IMR-90 (cell line): ENCODE measurements around the gene SLC6A3. TPM values are rescaled to one million over a fixed set of nuclear protein-coding genes. Genes with fewer than 3 reads are reported as not detected.

ENCODE experiments used
- ATAC-seq: fragments of 200-7000 bp; cut with Tn5 transposase; 2 replicates; pipeline ENCODE4 v1.9.1; 2020; ENCODE audit warnings: low read depth, mild to moderate bottlenecking, moderate library complexity
- BruUV-seq: library from RNA; stranded (reverse); fragments of 400-500 nt; replicated peaks from 2 replicates; lab custom pipeline; 2021; lab: Mats Ljungman, UMichigan
- CTCF ChIA-PET: fragments of 300-600 bp; formaldehyde crosslinking; extraction: SDS; loops from one replicate; lab custom pipeline; 2021; ENCODE audit warnings: antibody characterized with exemption; lab: Yijun Ruan, JAX
- POLR2A ChIA-PET: fragments of 300-600 bp; sonication (Branson Sonifier 250); formaldehyde crosslinking; loops from one replicate; lab custom pipeline; 2022; ENCODE audit warnings: antibody characterized with exemption; ENCODE audit not compliant: unreplicated experiment; lab: Charles Lee
- DNase-seq: peaks from one replicate; pipeline ENCODE4 v3.0.0; 2013
- H2AFZ ChIP-seq: replicated peaks from 2 replicates; pipeline ENCODE3; 2013; ENCODE audit warnings: low read length, mild to moderate bottlenecking; ENCODE audit not compliant: poor library complexity
- H2AK5ac ChIP-seq: 2 replicates; pipeline ENCODE4 v1.6.1; 2013; ENCODE audit warnings: low read depth, low read length, inconsistent platforms
- H2AK9ac ChIP-seq: replicated peaks from 2 replicates; pipeline ENCODE3; 2013; ENCODE audit warnings: mild to moderate bottlenecking, low read depth, low read length, moderate library complexity; ENCODE audit not compliant: poor library complexity
- H2BK120ac ChIP-seq: 2 replicates; pipeline ENCODE4 v1.6.1; 2013; ENCODE audit warnings: low read depth, low read length, inconsistent platforms
- H2BK15ac ChIP-seq: 3 replicates; pipeline ENCODE4 v1.6.1; 2013; ENCODE audit warnings: low read depth, low read length, inconsistent platforms
- H2BK20ac ChIP-seq: 2 replicates; pipeline ENCODE4 v1.6.1; 2013; ENCODE audit warnings: low read depth, mild to moderate bottlenecking, inconsistent platforms, low read length, moderate library complexity
- H2BK5ac ChIP-seq: 2 replicates; pipeline ENCODE4 v1.6.1; 2013; ENCODE audit warnings: mild to moderate bottlenecking, low read depth, low read length, inconsistent platforms; ENCODE audit not compliant: poor library complexity, severe bottlenecking
- H3K14ac ChIP-seq: replicated peaks from 2 replicates; pipeline ENCODE4 v1.6.1; 2013; ENCODE audit warnings: low read depth, low read length, inconsistent platforms
- H3K18ac ChIP-seq: 2 replicates; pipeline ENCODE4 v1.6.1; 2013; ENCODE audit warnings: low read depth, low read length, control low read depth
- H3K23ac ChIP-seq: 2 replicates; pipeline ENCODE4 v1.6.1; 2013; ENCODE audit warnings: low read depth, low read length, inconsistent platforms
- H3K27ac ChIP-seq: 2 replicates; pipeline ENCODE4 v1.5.1; 2013; ENCODE audit warnings: mild to moderate bottlenecking, control low read depth, low read length; ENCODE audit not compliant: insufficient read depth
- H3K27me3 ChIP-seq: 2 replicates; pipeline ENCODE4 v1.6.1; 2013; ENCODE audit warnings: low read length; ENCODE audit not compliant: control insufficient read depth, insufficient read depth
- H3K36me3 ChIP-seq: 2 replicates; pipeline ENCODE4 v1.6.1; 2013; ENCODE audit warnings: low read length, mixed read lengths; ENCODE audit not compliant: control insufficient read depth, insufficient read depth
- H3K4ac ChIP-seq: 2 replicates; pipeline ENCODE4 v1.6.1; 2013; ENCODE audit warnings: low read depth, low read length, inconsistent platforms
- H3K4me1 ChIP-seq: 2 replicates; pipeline ENCODE4 v1.6.1; 2013; ENCODE audit warnings: low read length, mixed read lengths; ENCODE audit not compliant: control insufficient read depth, insufficient read depth
- H3K4me2 ChIP-seq: 2 replicates; pipeline ENCODE4 v1.6.1; 2013; ENCODE audit warnings: low read depth, mild to moderate bottlenecking, control low read depth, low read length, moderate library complexity
- H3K4me3 ChIP-seq: 2 replicates; pipeline ENCODE4 v1.5.1; 2013; ENCODE audit warnings: low read depth, mild to moderate bottlenecking, control low read depth, low read length, moderate library complexity; ENCODE audit not compliant: insufficient read depth
- H3K56ac ChIP-seq: 2 replicates; pipeline ENCODE4 v1.6.1; 2013; ENCODE audit warnings: low read length, inconsistent platforms; ENCODE audit not compliant: insufficient read depth; ENCODE audit errors: extremely low read depth
- H3K79me1 ChIP-seq, 2 experiments: 2 replicates each; pipeline ENCODE4 v1.6.1; 2013; ENCODE audit warnings: low read length in 2 of 2, inconsistent platforms in 1 of 2, low read depth in 1 of 2
- H3K9ac ChIP-seq: 2 replicates; pipeline ENCODE4 v1.6.1; 2013; ENCODE audit warnings: low read depth, low read length, control low read depth
- H3K9me1 ChIP-seq: 2 replicates; pipeline ENCODE4 v1.6.1; 2013; ENCODE audit warnings: low read length, inconsistent platforms; ENCODE audit not compliant: insufficient read depth
- H3K9me3 ChIP-seq: 2 replicates; pipeline ENCODE4 v1.6.1; 2013; ENCODE audit warnings: low read length; ENCODE audit not compliant: control insufficient read depth, insufficient read depth
- H4K20me1 ChIP-seq: 2 replicates; pipeline ENCODE4 v1.6.1; 2013; ENCODE audit warnings: low read length, inconsistent platforms; ENCODE audit not compliant: insufficient read depth
- H4K5ac ChIP-seq: 2 replicates; pipeline ENCODE4 v1.6.1; 2013; ENCODE audit warnings: mild to moderate bottlenecking, low read depth, low read length, control low read depth
- H4K8ac ChIP-seq, 2 experiments: 2 replicates each; pipeline ENCODE4 v1.6.1; 2013; ENCODE audit warnings: low read depth in 2 of 2, low read length in 2 of 2, control low read depth in 1 of 2, inconsistent platforms in 1 of 2
- H4K91ac ChIP-seq: 2 replicates; pipeline ENCODE4 v1.6.1; 2013; ENCODE audit warnings: low read depth, low read length, inconsistent platforms; ENCODE audit not compliant: insufficient read depth
- BHLHE40 ChIP-seq: fragments of 150-350 bp; IDR thresholded peaks from 2 replicates; pipeline ENCODE4 v1.6.1; 2016; ENCODE audit warnings: mild to moderate bottlenecking, low read depth, low read length
- CEBPB ChIP-seq: IDR thresholded peaks from 2 replicates; pipeline ENCODE4 v1.6.1; 2012; ENCODE audit warnings: low read depth, low read length, improper control_type of control experiment
- CTCF ChIP-seq: conservative IDR thresholded peaks from 2 replicates; pipeline ENCODE4 v1.5.1; 2012; ENCODE audit warnings: mild to moderate bottlenecking, low read depth, low read length, improper control_type of control experiment
- FOS ChIP-seq: fragments of 150-350 bp; IDR thresholded peaks from 2 replicates; pipeline ENCODE4 v1.6.1; 2016; ENCODE audit warnings: low read depth, low read length
- MAFK ChIP-seq: IDR thresholded peaks from 2 replicates; pipeline ENCODE4 v1.6.1; 2012; ENCODE audit warnings: low read depth, low read length, improper control_type of control experiment
- MAZ ChIP-seq: IDR thresholded peaks from 2 replicates; pipeline ENCODE4 v1.6.1; 2012; ENCODE audit warnings: low read depth, mild to moderate bottlenecking, low read length, improper control_type of control experiment, moderate library complexity, borderline replicate concordance
- MXI1 ChIP-seq: IDR thresholded peaks from 2 replicates; pipeline ENCODE4 v1.6.1; 2012; ENCODE audit warnings: low read depth, mild to moderate bottlenecking, low read length, moderate library complexity, borderline replicate concordance
- NFE2L2 ChIP-seq: fragments of 150-350 bp; IDR thresholded peaks from 2 replicates; pipeline ENCODE4 v1.6.1; 2016; ENCODE audit warnings: low read depth, mild to moderate bottlenecking, low read length
- RAD21 ChIP-seq: IDR thresholded peaks from 2 replicates; pipeline ENCODE4 v1.6.1; 2012; ENCODE audit warnings: low read length, improper control_type of control experiment
- RCOR1 ChIP-seq: IDR thresholded peaks from 2 replicates; pipeline ENCODE4 v1.6.1; 2012; ENCODE audit warnings: mild to moderate bottlenecking, low read length, improper control_type of control experiment; ENCODE audit not compliant: insufficient replicate concordance
- RFX5 ChIP-seq: IDR thresholded peaks from 2 replicates; pipeline ENCODE4 v1.8.0; 2012; ENCODE audit warnings: low read depth, mild to moderate bottlenecking, low read length, moderate library complexity
- SMC3 ChIP-seq: fragments of 150-350 bp; IDR thresholded peaks from 2 replicates; pipeline ENCODE4 v1.6.1; 2016; ENCODE audit warnings: low read depth, mild to moderate bottlenecking, antibody characterized with exemption, low read length, moderate library complexity
- WGBS, 2 experiments: methylation state at CpG; one replicate each; pipeline versions ENCODE4 v1.1.5 to v1.1.7; 2013; ENCODE audit warnings: missing lambda C conversion rate in 2 of 2; ENCODE audit not compliant: insufficient read length in 1 of 2; ENCODE audit errors: extremely low coverage in 2 of 2; 5-methylcytosine and 5-hydroxymethylcytosine counted together
- dilution Hi-C: fragments of 300-500 bp; cut with HindIII; formaldehyde crosslinking; loops from one replicate; pipeline ENCODE4 v1.14.3; 2018; ENCODE audit warnings: low sequenced_read_pairs; ENCODE audit not compliant: unreplicated experiment
- in situ Hi-C: fragments of 300-500 bp; cut with MboI; formaldehyde crosslinking; loops from 3 replicates; pipeline ENCODE4 v1.14.3; 2019; ENCODE audit warnings: low sequenced_read_pairs, inconsistent platforms, mixed read lengths
- intact Hi-C: fragments of 100-400 bp; cut with micrococcal nuclease; formaldehyde crosslinking; loops from 2 replicates; pipeline ENCODE4 v1.10.0; 2022
- polyA plus RNA-seq, 3 experiments: library from polyadenylated mRNA; depleted of rRNA; stranded (reverse); fragments of >200 nt; gene quantifications; 2 replicates each; pipeline ENCODE4 v1.2.3, GENCODE V29; 2012; ENCODE audit warnings: low replicate concordance in 1 of 3
- total RNA-seq: library from RNA; depleted of rRNA; stranded (reverse); fragments of >200 nt; gene quantifications from 2 replicates; pipeline ENCODE4 v1.2.3, GENCODE V29; 2012
- TF ChIP-seq, protein P1 (sequence below): fragments of 150-350 bp; IDR thresholded peaks from 2 replicates; pipeline ENCODE4 v1.6.1; 2016; ENCODE audit warnings: low read depth, mild to moderate bottlenecking, low read length, moderate library complexity, borderline replicate concordance
- TF ChIP-seq, protein P2 (sequence below): fragments of 150-350 bp; IDR thresholded peaks from 2 replicates; pipeline ENCODE4 v1.6.1; 2017; ENCODE audit warnings: mild to moderate bottlenecking, antibody characterized with exemption, low read length, low read depth

Gene SLC6A3
- total and polyA plus RNA-seq, 2 of the 4 experiments (the other 2 are of a cell fraction), result not detected

DNA sequence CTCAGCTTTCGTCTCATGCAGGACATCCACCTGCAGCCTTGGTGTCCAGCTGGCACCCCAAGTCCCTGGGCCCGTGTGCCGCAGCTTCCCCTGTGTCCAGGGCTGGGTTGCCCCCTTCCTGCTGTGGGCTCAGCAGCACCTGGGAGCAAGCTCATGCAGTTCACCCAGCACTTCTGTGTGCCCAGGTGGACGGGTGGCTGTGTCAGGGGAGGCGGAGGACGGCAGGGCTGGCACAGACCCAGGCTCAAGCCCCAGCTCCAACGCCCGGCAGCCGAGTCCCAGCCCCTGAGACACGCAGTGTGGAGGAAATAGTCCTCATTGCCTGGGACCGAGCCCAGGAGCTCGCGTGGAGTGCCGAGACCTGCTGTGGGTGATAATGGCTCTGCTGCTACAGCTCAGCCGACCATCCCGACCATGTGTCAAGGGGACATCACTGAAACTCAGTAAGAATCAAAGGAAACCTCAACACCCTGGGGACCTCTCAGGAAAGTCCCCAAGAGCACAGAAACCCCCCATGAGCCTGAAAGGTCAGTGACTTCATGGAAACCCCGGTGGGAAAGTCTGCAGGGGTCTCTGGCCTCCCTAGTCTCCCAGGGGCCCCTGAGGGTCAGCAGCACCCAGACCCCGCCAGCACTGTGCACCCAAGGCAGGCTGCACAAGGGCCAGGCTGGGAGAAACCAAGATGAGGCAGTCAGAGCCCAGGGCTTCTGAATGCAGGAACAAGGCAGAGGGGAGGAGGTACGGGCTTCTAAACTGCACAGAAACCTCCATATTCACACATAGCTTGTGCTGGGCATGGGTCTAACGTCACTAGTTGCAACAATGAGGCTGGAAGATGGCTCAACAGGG lies 39.7 kb upstream of the SLC6A3 start:
- Histone ChIP-seq H3K4me3 (no peak overlapping the region), H2BK20ac (no peak overlapping the region), H3K14ac (no peak overlapping the region), H2AK9ac (no peak overlapping the region), H3K9me1 (0 out of 2 replicates have a peak, but pooled peaks cover 2% of the 10 kb centered on the region), H4K5ac (no peak overlapping the region), H2AFZ (no peak overlapping the region), H3K9ac (no peak overlapping the region), H2BK15ac (no peak overlapping the region), H3K23ac (no peak overlapping the region), H2BK120ac (no peak overlapping the region), H2BK5ac (no peak overlapping the region), H4K20me1 (peaks cover 30% of the 10 kb centered on the region), H3K4me1 (peaks cover 7% of the 10 kb centered on the region; the same call in 1 of the 2 replicates), H3K27me3 (no peaks in the 10 kb centered on the region), H3K9me3 (no peaks in the 10 kb centered on the region), H4K91ac (no peak overlapping the region), H3K4ac (no peak overlapping the region), H3K27ac (no peak overlapping the region), H4K8ac (no peak overlapping the region), H3K18ac (no peak overlapping the region), H3K79me1 (peaks cover 10 to 11% of the 10 kb centered on the region in 2 experiments), H3K56ac (no peak overlapping the region), H2AK5ac (no peak overlapping the region), H3K36me3 (peaks cover 60% of the 10 kb centered on the region), H3K4me2 (no peak overlapping the region)
- ChIA-PET CTCF (no interaction called here), POLR2A (no interaction called here)
- no peak for DNase-seq
- no TSS peak for BruUV-seq
- ATAC-seq, result no peak
- dilution Hi-C loops (no loop called here), in situ Hi-C loops (loop anchor here (10.0 kb wide), 1 partner anchor 160 kb away; no protein-coding TSS in a partner anchor), intact Hi-C loops (no loop called here)
- TF ChIP-seq RFX5, result no peak
- no peak for TF ChIP-seq NFE2L2
- TF ChIP-seq RAD21, result no peak
- no peak for TF ChIP-seq SMC3
- no peak for TF ChIP-seq CEBPB
- no peak for TF ChIP-seq RCOR1
- TF ChIP-seq CTCF, result no peak
- TF ChIP-seq, protein P1, sequence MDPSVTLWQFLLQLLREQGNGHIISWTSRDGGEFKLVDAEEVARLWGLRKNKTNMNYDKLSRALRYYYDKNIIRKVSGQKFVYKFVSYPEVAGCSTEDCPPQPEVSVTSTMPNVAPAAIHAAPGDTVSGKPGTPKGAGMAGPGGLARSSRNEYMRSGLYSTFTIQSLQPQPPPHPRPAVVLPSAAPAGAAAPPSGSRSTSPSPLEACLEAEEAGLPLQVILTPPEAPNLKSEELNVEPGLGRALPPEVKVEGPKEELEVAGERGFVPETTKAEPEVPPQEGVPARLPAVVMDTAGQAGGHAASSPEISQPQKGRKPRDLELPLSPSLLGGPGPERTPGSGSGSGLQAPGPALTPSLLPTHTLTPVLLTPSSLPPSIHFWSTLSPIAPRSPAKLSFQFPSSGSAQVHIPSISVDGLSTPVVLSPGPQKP, result no peak
- no peak for TF ChIP-seq MAFK
- no peak for TF ChIP-seq MAZ
- no peak for TF ChIP-seq MXI1
- TF ChIP-seq, protein P2, sequence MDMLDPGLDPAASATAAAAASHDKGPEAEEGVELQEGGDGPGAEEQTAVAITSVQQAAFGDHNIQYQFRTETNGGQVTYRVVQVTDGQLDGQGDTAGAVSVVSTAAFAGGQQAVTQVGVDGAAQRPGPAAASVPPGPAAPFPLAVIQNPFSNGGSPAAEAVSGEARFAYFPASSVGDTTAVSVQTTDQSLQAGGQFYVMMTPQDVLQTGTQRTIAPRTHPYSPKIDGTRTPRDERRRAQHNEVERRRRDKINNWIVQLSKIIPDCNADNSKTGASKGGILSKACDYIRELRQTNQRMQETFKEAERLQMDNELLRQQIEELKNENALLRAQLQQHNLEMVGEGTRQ, result no peak
- TF ChIP-seq FOS, result no peak
- TF ChIP-seq BHLHE40, result no peak
- WGBS, 2 experiments, result 85% methylated on average over 11 of the region's 20 CpGs; no CpG with 5 or more reads in 1 of the 2 experiments
